NCI-H2196 treated with DMSO at 0.1 percent for 48 hours (cell line): ENCODE data around the gene OTUD3.
A peak's percentile ranks its signal among the peaks of the same experiment; 100 is the strongest.
"Not testable (repeated sequence)": the region's sequence is repeated elsewhere in the genome, so short reads cannot be mapped to it uniquely, and the experiment has no call there.

Source experiments
- DNase-seq: peaks from one replicate; lab custom pipeline; 2025; ENCODE audit not compliant: unreplicated experiment; lab: John Stamatoyannopoulos, UW

The OTUD3 gene

GRCh38 chr1:19910650-19911049 is 28.5 kb downstream of the OTUD3 start:
- no peak for DNase-seq

- peak; percentile 73 for DNase-seq
Measured at GRCh38 chr1:19918057-19918456, 35.9 kb downstream of the OTUD3 start.

DNA sequence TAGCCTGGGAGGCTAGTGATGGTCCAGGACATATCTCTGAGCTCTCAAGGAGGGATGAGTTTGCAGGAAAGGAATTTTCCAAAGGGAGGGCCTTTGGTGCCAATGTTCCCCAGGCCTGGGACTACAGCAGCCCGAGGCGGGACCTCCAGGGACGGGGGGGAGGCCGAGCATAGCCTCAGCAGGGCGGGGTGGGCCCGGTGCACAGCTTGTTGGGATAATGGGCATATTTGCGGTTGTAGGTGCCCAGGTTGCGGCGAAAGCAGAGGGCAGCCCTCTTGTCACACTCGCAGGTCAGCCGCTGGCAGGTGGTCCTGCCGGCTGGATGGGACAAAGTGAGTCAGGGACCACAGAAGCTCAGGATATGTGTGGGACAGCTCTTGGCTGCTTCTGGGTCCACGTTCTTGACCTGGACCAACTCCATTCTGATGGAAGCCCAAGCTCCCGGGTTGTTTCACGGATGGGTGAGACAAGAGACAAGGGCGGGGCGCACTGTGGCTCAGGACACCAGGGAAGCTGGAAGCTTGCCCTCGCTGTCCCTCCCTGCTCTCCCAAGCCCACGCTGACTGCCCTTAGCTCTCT is 38.0 kb downstream of the OTUD3 start:
- DNase-seq: no peak

GRCh38 chr1:19921310-19921709 is 39.1 kb downstream of the OTUD3 start:
- DNase-seq: peak; percentile 83

- DNase-seq: peak; percentile 30
Measured at GRCh38 chr1:19922015-19922688, 40.0 kb downstream of the OTUD3 start.

DNA sequence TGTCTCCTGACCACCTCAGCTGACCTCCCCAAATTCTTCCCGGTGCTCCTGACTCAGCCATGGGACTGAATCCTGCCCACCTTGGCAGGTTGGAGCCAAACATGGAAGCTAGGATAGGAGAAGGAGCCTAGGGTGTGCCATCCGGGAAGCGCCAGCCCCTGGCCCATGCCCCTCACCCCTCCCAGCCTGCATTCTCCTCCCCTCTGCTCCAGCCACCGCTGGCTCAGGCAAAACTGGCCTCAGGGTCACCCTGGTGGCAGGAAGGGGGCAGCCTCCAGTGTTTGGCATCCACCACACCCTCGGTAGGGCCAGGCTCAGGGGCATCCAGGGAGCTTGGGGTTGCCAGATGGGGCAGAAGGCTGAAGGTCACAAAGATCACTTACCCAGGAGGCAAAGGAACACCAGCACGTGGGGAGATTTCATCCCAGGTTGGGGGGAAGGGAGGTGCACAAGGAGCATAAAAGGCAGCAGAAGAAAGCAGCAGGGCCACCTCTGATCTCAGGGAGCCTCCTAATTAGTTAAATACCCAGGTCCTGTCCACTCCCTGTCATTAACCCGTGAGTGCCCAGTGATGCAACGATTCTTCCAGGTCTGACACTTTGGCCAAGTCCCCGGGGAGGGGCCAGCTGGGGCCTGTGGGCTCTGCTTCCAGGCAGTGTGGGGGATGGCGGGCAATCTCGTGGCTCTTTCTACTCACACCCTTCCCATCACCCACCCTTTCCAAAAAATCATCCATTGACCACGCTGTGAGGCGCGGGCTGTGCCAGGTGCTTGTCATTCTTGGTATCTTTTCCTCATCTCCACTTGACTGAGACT is 41.1 kb downstream of the OTUD3 start, which contains the start of gene PLA2G2E:
TSS of gene PLA2G2E (minus strand) at position 481 of the 816 bp plus-strand sequence. CDS start at position 423, 58 bp downstream.
- no peak for DNase-seq

- no peak for DNase-seq
Measured at GRCh38 chr1:19923953-19924346, 41.8 kb downstream of the OTUD3 start.

GRCh38 chr1:19925342-19926070 is 43.3 kb downstream of the OTUD3 start:
- peak; percentile 26 for DNase-seq

DNA sequence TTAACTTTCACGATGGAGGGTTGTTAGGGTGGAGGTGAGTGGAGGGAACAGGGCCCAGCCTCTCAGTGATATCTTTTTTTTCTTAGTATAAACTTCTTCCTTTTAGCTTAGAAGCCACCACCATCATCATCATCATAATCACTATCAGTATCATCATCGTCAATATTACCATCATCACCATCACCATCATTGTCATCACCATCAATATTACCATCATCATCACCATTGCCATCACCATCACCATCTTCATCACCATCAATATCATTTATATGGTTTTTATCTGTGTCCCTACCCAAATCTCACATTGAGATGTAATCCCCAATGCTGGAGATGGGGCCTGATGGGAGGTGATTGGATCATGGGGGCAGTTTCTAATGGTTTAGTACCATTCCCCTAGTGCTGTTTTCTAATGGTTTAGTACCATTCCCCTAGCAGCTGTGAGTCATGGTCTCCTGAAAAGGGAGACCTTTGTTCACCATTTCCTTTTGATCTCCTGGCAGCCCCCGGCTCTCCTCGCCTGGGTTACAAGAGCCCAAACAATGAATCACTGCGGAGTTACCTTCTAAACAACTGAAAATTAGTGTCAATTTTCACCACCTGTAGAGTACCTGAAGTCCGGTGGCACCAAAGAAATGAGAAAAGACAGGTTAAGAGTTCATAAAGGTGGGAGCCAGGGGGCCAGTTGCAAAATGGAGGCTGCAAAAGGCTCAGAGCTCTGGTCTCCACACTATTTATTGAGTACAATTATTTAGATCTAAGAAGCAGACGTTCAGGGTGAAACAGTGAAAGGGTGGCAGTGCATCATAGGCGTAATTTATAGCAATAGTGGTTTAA is 44.3 kb downstream of the OTUD3 start:
- no peak for DNase-seq

DNA sequence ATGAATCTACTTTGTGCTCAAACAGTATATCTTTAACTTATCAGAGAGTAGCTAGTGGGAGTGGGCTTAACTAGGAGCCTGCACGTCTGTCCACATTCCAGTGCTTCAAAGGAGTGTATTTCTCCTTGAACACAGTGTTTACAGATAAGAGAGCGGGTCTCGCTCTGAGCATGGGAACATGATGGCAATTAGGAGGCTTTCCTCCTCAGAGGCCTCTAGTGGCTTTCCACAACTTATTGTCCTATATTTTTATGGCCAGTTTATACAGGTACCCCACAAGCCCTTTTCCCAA is 44.9 kb downstream of the OTUD3 start:
- DNase-seq: not testable (repeated sequence)

- DNase-seq: no peak
Measured at GRCh38 chr1:19932866-19933265, 50.7 kb downstream of the OTUD3 start.

- no peak for DNase-seq
Measured at GRCh38 chr1:19934336-19934735, 52.1 kb downstream of the OTUD3 start.

GRCh38 chr1:19936061-19936750 is 54.0 kb downstream of the OTUD3 start:
- DNase-seq: no peak

GRCh38 chr1:19938472-19938871 is 56.3 kb downstream of the OTUD3 start:
- no peak for DNase-seq

GRCh38 chr1:19940486-19941205 is 58.5 kb downstream of the OTUD3 start:
- no peak for DNase-seq

DNA sequence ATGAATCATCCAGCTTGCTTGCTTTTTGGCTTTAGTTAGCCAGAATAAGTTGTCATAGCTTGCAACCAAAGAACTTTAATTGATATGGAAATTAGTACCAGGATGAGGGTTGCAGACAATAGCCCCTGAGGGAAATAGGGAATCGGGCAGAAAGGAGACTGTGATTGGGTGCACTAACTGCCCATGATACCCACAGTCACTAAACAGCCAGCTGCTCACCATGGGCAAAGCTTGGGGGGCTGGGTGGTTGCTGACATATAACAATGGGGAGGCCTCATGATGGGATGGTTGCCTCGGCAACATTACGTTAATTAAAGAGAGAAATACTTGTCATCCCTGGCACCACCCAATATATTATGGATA is 59.0 kb downstream of the OTUD3 start:
- no peak for DNase-seq

GRCh38 chr1:19942088-19942487 is 59.9 kb downstream of the OTUD3 start:
- no peak for DNase-seq

DNA sequence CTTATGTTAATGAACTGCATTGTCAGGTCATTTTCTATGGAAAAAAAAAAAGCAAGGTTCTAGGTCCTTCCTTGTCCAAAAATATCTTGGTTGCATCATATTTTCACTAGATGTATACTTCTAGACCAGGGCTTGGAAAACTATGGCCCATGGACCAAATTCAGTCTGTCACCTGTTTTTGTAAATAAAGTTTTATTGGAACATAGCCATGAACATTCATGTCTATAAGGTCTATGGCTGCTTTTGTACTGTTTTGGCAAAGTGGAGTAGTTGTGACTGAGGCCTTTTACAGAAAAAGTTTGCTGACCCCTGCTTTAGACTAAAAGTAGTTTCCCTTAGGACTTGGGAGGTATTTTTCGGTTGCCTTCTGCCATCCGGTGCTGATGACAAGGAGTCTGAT is 60.5 kb downstream of the OTUD3 start:
- DNase-seq: no peak

DNA sequence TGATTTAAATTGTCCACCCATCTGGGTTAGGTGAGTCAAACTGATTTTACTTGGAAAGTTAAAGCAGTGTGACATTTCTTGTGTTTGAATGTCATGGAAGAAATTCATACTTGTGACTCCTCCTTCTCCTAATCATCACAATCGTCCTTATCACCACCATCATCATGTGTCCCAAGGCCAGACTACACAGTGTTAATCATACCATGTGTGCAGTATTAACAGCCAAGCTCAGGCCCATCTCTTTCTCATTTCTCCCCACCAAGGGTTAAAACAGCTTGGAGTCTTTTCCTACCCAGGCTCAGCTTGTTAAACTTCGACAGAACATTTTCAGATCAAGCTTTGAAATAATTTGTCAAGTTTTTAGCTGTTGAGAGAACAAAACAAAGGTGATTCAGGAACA is 63.7 kb downstream of the OTUD3 start:
- no peak for DNase-seq
